Urinary bladder (tissue), 4 donors: ENCODE measurements around the gene PCDHGB4. TPM values are rescaled to one million over a fixed set of nuclear protein-coding genes. Genes with fewer than 3 reads are reported as not detected.
"Not testable (repeated sequence)": the region's sequence is repeated elsewhere in the genome, so short reads cannot be mapped to it uniquely, and the experiment has no call there.

ENCODE experiments used
- DNase-seq: peaks from one replicate; pipeline ENCODE4 v3.0.0-alpha.2; 2015; ENCODE audit errors: extremely low spot score
- H3K27ac ChIP-seq: one replicate; pipeline ENCODE4 v1.5.1; 2013; ENCODE audit warnings: low read depth, mild to moderate bottlenecking, moderate library complexity
- H3K36me3 ChIP-seq: one replicate; pipeline ENCODE4 v1.6.1; 2013; ENCODE audit warnings: mild to moderate bottlenecking, moderate library complexity; ENCODE audit not compliant: insufficient read depth
- H3K4me1 ChIP-seq: one replicate; pipeline ENCODE4 v1.6.1; 2013; ENCODE audit warnings: mild to moderate bottlenecking, moderate library complexity; ENCODE audit not compliant: insufficient read depth
- H3K4me3 ChIP-seq: one replicate; pipeline ENCODE4 v1.5.1; 2013; ENCODE audit warnings: low read depth, low read length
- WGBS: extraction: QIAGEN DNeasy Blood & Tissue Kit; methylation state at CpG from one replicate; pipeline ENCODE4 v1.1.7; 2013; 5-methylcytosine and 5-hydroxymethylcytosine counted together
- polyA plus RNA-seq: library from polyadenylated mRNA; stranded (reverse); fragments of 200-250 nt; gene quantifications from one replicate; pipeline ENCODE4 v1.2.3, GENCODE V29; 2013
- total RNA-seq: library from RNA; depleted of rRNA; stranded (reverse); fragments of >200 nt; gene quantifications from one replicate; pipeline ENCODE4 v1.2.3, GENCODE V29; 2014
- donor health status: healthy with polysubstance abuse.
- donor health status: healthy.

The PCDHGB4 gene
- total and polyA plus RNA-seq, 2 donors = 2.4 to 11.7 TPM

- H3K4me3 ChIP-seq, H3K4me1 ChIP-seq, H3K36me3 ChIP-seq, H3K27ac ChIP-seq, DNase-seq: not testable (repeated sequence)
- 49% methylated on average over 43 of the region's 48 CpGs for WGBS
These were observed 11.9 kb upstream of the PCDHGB4 start for GRCh38 chr5:141375444-141376155.

- Histone ChIP-seq H3K36me3 (peaks cover 1% of the 10 kb centered on the region), H3K4me3 (no peak within 1 kb of the TSS), H3K4me1 (no peaks in the 10 kb centered on the region), H3K27ac (no peak within 1 kb of the TSS)
- 13% methylated on average over 37 of the region's 37 CpGs for WGBS
- DNase-seq = no peak
These were observed 4.8 kb upstream of the PCDHGB4 start, which contains the start of gene PCDHGA7 for GRCh38 chr5:141382469-141383294. Gene PCDHGA7, plus strand, starts transcription at chr5:141382742. Its CDS starts 158 bp downstream, at chr5:141382900.

- no peak for DNase-seq
- Histone ChIP-seq H3K36me3 (no peaks in the 10 kb centered on the region), H3K4me1 (no peaks in the 10 kb centered on the region), H3K4me3 (no peak overlapping the region), H3K27ac (no peak overlapping the region)
- WGBS = 39% methylated on average over 21 of the region's 21 CpGs
These were observed 4.2 kb upstream of the PCDHGB4 start for GRCh38 chr5:141383345-141383744.

GRCh38 chr5:141384471-141385267 lies 2.8 kb upstream of the PCDHGB4 start:
- DNase-seq = no peak
- 50% methylated on average over 43 of the region's 43 CpGs for WGBS
- Histone ChIP-seq H3K4me3 (no peak overlapping the region), H3K27ac (no peak overlapping the region), H3K4me1 (no peaks in the 10 kb centered on the region), H3K36me3 (no peaks in the 10 kb centered on the region)

- no peak for DNase-seq
- Histone ChIP-seq H3K4me1 (no peaks in the 10 kb centered on the region), H3K4me3 (no peak overlapping the region), H3K36me3 (no peaks in the 10 kb centered on the region), H3K27ac (no peak overlapping the region)
- 46% methylated on average over 10 of the region's 10 CpGs for WGBS
These were observed 1.2 kb downstream of the PCDHGB4 start for GRCh38 chr5:141388661-141389060.

GRCh38 chr5:141389153-141390042 lies 1.9 kb downstream of the PCDHGB4 start:
- Histone ChIP-seq H3K36me3 (no peaks in the 10 kb centered on the region), H3K4me3 (no peak overlapping the region), H3K4me1 (no peaks in the 10 kb centered on the region), H3K27ac (no peak overlapping the region)
- 33% methylated on average over 77 of the region's 77 CpGs for WGBS
- DNase-seq = no peak

GRCh38 chr5:141392429-141393198 lies 5.1 kb downstream of the PCDHGB4 start, which contains the start of gene PCDHGA8:
Gene PCDHGA8, plus strand, starts transcription at chr5:141392633. Its CDS starts 181 bp downstream, at chr5:141392814.
- Histone ChIP-seq H3K36me3 (no peaks in the 10 kb centered on the region), H3K4me1 (no peaks in the 10 kb centered on the region), H3K27ac (no peak within 1 kb of the TSS), H3K4me3 (no peak within 1 kb of the TSS)
- DNase-seq = no peak
- WGBS = 25% methylated on average over 38 of the region's 38 CpGs

GRCh38 chr5:141393267-141393666 lies 5.8 kb downstream of the PCDHGB4 start:
- no peak for DNase-seq
- Histone ChIP-seq H3K4me3 (no peak overlapping the region), H3K4me1 (no peaks in the 10 kb centered on the region), H3K36me3 (no peaks in the 10 kb centered on the region), H3K27ac (no peak overlapping the region)
- WGBS = 32% methylated on average over 21 of the region's 21 CpGs

- not testable (repeated sequence) for H3K4me1 ChIP-seq, H3K27ac ChIP-seq, H3K36me3 ChIP-seq, H3K4me3 ChIP-seq, DNase-seq
- 37% methylated on average over 43 of the region's 53 CpGs for WGBS
These were observed 7.1 kb downstream of the PCDHGB4 start for GRCh38 chr5:141394401-141395187.

- not testable (repeated sequence) for H3K27ac ChIP-seq, H3K36me3 ChIP-seq, H3K4me1 ChIP-seq, DNase-seq
- peak within 1 kb of the TSS; percentile 6 for H3K4me3 ChIP-seq
- 7% methylated on average over 25 of the region's 43 CpGs for WGBS
These were observed 10.5 kb downstream of the PCDHGB4 start, which contains the start of gene PCDHGB5 for GRCh38 chr5:141397756-141398551. Gene PCDHGB5, plus strand, starts transcription at chr5:141397947. Its CDS starts 181 bp downstream, at chr5:141398128.

- peak overlapping the region; percentile 6 for H3K4me3 ChIP-seq
These were observed 11.1 kb downstream of the PCDHGB4 start for GRCh38 chr5:141398608-141399007.

More at GRCh38 chr5:141398608-141399007, 11.1 kb downstream of the PCDHGB4 start:
- Histone ChIP-seq H3K36me3 (no peaks in the 10 kb centered on the region), H3K4me1 (no peaks in the 10 kb centered on the region), H3K27ac (no peak overlapping the region)
- WGBS = 27% methylated on average over 15 of the region's 15 CpGs
- no peak for DNase-seq
